Testis (tissue), 3 donors: Measurements from ENCODE around the gene INIP. TPM values are rescaled to one million over a fixed set of nuclear protein-coding genes. Genes with fewer than 3 reads are reported as not detected.
"Not testable (repeated sequence)": the region's sequence is repeated elsewhere in the genome, so short reads cannot be mapped to it uniquely, and the experiment has no call there.

Source experiments
- DNase-seq: peaks from one replicate; pipeline ENCODE4 v3.0.0-alpha.2; 2019
- H3K27ac ChIP-seq, 2 donors: fragments of 200-600 bp; sonication (generic); one replicate each; pipeline ENCODE4 v1.5.1; 2019
- H3K27me3 ChIP-seq: fragments of 200-600 bp; sonication (generic); one replicate; pipeline ENCODE4 v1.5.1; 2019
- H3K36me3 ChIP-seq: fragments of 200-600 bp; sonication (generic); one replicate; pipeline ENCODE4 v1.5.1; 2017; ENCODE audit warnings: low read depth; ENCODE audit errors: missing control alignments
- H3K4me1 ChIP-seq: fragments of 200-600 bp; sonication (generic); one replicate; pipeline ENCODE4 v1.5.1; 2019
- H3K4me3 ChIP-seq, 2 donors: fragments of 200-600 bp; sonication (generic); one replicate each; pipeline ENCODE4 v1.5.1; 2017 to 2019
- H3K9me3 ChIP-seq: fragments of 200-600 bp; sonication (generic); one replicate; pipeline ENCODE4 v1.5.1; 2017
- POLR2A ChIP-seq: fragments of 450-650 bp; IDR thresholded peaks from one replicate; pipeline ENCODE4 v1.6.1; 2017; ENCODE audit warnings: antibody characterized with exemption, mild to moderate bottlenecking, moderate library complexity
- WGBS, 2 donors: methylation state at CpG; one replicate each; pipeline ENCODE4 v1.1.5; 2018; 5-methylcytosine and 5-hydroxymethylcytosine counted together
- intact Hi-C: fragments of 100-400 bp; cut with DNase I; formaldehyde crosslinking; loops from one replicate; pipeline ENCODE4 v1.15.1; 2023; ENCODE audit warnings: low total_unique reads
- polyA plus RNA-seq: library from polyadenylated mRNA; stranded (reverse); fragments of 350-450 nt; fragmentation: Illumina TruSeq; extraction: RNeasy Lipid Tissue Mini Kit (QIAGEN cat#74804); gene quantifications from one replicate; pipeline ENCODE4 v1.2.3, GENCODE V29; 2014; ENCODE audit warnings: low read depth, low replicate concordance; ENCODE audit not compliant: insufficient read depth
- total RNA-seq, 2 donors: library from RNA; depleted of rRNA; stranded (reverse); fragments of >200 nt; gene quantifications; one replicate each; pipeline ENCODE4 v1.2.3, GENCODE V29; 2016
- TF ChIP-seq, protein P1 (sequence below), 3 experiments: fragments of 450-650 bp in 2 of 3; fragments of 200-600 bp in 1 of 3; sonication (generic) in 1 of 3; IDR thresholded peaks; one replicate each; pipeline ENCODE4 v1.5.1; 2016 to 2019; ENCODE audit warnings: antibody characterized with exemption in 3 of 3, mild to moderate bottlenecking in 2 of 3, moderate library complexity in 1 of 3

The INIP gene
- total and polyA plus RNA-seq, 3 donors from 2014 or later: 16.1 to 21.7 (median 18.5) TPM

GRCh38 chr9:112694706-112695555 is 23.0 kb downstream of the INIP start:
- H3K36me3 ChIP-seq: no peaks in the 10 kb centered on the region
- intact Hi-C loops: no loop called here

DNA sequence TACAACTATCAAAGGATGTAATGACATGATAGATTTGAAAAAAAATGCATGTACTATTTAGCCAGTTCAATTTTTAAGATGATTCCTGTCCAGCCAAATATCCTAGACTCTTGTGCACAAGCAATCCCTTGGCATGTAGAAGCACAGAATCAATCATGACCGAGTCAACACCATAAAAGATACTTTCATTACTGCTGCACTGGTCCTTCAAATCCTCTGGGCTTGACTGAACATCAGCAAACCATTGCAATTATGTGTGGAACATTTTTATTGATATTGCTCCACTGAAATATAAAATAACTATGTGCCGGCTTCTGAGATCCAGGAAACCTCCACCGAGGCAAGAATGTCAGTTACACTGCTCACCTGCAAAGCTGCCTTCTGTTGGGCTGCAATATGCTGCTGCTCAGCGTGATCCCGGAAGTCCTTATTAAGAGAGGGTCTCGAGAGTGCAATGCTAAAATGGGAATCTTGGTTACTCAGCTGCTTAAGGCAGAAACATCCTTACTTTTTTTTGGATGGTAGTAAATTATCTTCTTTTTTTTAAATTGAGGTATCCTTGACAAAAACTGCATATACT is 28.7 kb downstream of the INIP start:
- H3K36me3 ChIP-seq: no peaks in the 10 kb centered on the region
- no peak for DNase-seq
- H3K27me3 ChIP-seq: no peaks in the 10 kb centered on the region
- H3K27ac ChIP-seq: no peak overlapping the region
- no peaks in the 10 kb centered on the region for H3K9me3 ChIP-seq
- H3K4me3 ChIP-seq: no peak overlapping the region
- 85 to 86% methylated on average over 6 of the region's 6 CpGs for WGBS, 2 donors
- H3K4me1 ChIP-seq: no peaks in the 10 kb centered on the region
- TF ChIP-seq, protein P1, sequence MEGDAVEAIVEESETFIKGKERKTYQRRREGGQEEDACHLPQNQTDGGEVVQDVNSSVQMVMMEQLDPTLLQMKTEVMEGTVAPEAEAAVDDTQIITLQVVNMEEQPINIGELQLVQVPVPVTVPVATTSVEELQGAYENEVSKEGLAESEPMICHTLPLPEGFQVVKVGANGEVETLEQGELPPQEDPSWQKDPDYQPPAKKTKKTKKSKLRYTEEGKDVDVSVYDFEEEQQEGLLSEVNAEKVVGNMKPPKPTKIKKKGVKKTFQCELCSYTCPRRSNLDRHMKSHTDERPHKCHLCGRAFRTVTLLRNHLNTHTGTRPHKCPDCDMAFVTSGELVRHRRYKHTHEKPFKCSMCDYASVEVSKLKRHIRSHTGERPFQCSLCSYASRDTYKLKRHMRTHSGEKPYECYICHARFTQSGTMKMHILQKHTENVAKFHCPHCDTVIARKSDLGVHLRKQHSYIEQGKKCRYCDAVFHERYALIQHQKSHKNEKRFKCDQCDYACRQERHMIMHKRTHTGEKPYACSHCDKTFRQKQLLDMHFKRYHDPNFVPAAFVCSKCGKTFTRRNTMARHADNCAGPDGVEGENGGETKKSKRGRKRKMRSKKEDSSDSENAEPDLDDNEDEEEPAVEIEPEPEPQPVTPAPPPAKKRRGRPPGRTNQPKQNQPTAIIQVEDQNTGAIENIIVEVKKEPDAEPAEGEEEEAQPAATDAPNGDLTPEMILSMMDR (IDR thresholded peaks at IDR 0.05): no peak
- TF ChIP-seq POLR2A: no peak
- intact Hi-C loops: no loop called here

More at GRCh38 chr9:112694706-112695555, 23.0 kb downstream of the INIP start:
- Histone ChIP-seq H3K4me1 (no peaks in the 10 kb centered on the region), H3K4me3 (no peak overlapping the region), H3K27ac (no peak overlapping the region), H3K27me3 (no peaks in the 10 kb centered on the region), H3K9me3 (no peaks in the 10 kb centered on the region)
- DNase-seq: no peak
- no peak for TF ChIP-seq POLR2A
- TF ChIP-seq, protein P1 (IDR thresholded peaks at IDR 0.05): no peak
- WGBS, 2 donors: 77 to 78% methylated on average over 4 of the region's 4 CpGs

DNA sequence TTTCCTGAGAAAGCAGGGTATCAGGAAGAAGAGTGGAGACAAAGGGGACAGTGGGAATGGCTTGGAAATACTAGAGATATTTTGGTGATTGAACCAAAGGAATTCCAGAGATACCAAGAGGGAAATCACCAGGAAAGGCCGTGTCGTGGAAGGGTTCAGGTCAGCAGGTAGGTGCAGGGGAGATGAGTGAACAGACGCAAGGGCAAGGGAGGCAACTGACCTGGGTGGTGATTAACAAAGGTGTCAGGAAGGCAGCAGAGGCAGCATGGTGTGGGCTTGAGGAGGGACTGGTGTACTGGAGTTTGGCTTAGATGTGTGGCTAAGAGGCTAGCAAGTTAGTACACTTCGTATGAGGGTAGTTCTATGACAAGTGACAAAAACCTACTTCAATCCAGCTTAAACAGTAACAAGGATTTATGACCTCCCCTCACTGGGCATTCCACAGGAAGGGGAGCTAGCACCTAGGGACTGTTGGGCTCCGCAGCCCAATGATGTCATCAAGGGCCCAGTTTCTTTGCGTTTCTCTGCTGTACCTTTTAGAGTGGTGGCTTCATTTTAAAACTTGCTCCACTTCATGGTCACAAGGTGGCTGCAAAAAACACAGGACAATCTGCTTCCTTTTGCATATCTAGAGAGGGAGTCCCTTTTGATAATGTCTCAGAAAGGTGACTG is 37.0 kb downstream of the INIP start:
- Histone ChIP-seq H3K27ac (no peak overlapping the region), H3K27me3 (no peaks in the 10 kb centered on the region), H3K4me3 (no peak overlapping the region), H3K9me3 (no peaks in the 10 kb centered on the region), H3K36me3 (no peaks in the 10 kb centered on the region), H3K4me1 (no peaks in the 10 kb centered on the region)
- DNase-seq: no peak
- WGBS, 2 donors: 74 to 85% methylated on average over 6 of the region's 6 CpGs
- no peak for TF ChIP-seq POLR2A
- TF ChIP-seq, protein P1 (IDR thresholded peaks at IDR 0.05): no peak
- intact Hi-C loops: no loop called here

DNA sequence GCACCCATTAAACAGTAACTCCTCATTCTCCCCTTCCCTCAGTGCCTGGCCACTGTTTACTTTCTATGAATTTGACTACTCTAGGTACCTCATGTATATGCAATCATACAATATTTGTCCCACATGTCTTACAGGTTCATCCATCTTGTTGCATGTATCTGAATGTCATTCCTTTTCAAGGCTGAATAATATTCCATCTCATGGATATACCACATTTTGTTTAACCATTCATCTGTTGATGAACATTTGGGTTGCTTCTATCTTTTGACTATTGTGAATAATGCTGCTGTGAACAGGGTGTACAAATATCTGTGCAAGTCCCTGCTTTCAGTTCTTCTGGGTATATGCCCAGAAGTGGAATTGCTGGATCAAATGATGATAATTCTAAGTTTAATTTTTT is 40.9 kb downstream of the INIP start:
- Histone ChIP-seq H3K4me3 (no peak overlapping the region), H3K27ac (no peak overlapping the region), H3K4me1 (no peaks in the 10 kb centered on the region), H3K27me3 (no peaks in the 10 kb centered on the region), H3K36me3 (no peaks in the 10 kb centered on the region), H3K9me3 (no peaks in the 10 kb centered on the region)
- TF ChIP-seq, protein P1 (IDR thresholded peaks at IDR 0.05): no peak
- TF ChIP-seq POLR2A: no peak
- intact Hi-C loops: no loop called here
- DNase-seq: no peak

DNA sequence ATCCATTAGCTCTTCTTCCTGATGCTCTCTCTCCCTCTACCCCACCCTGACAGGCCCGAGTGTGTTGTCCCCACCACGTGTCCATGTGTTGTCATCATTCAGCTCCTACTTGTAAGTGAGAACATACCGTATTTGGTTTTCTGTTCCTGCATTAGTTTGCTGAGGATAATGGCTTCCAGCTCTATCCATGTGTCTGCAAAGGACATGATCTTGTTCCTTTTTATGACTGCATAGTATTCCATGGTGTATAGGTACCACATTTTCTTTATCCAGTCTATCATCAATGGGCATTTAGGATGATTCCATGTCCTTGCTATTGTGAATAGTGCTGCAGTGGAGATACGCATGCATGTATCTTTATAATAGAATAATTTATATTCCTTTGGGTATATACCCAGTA is 44.7 kb downstream of the INIP start:
- H3K4me1 ChIP-seq, H3K9me3 ChIP-seq, DNase-seq, H3K27me3 ChIP-seq, intact Hi-C loops, H3K4me3 ChIP-seq, H3K36me3 ChIP-seq, H3K27ac ChIP-seq: not testable (repeated sequence)
- 89 to 96% methylated on average over 4 of the region's 4 CpGs for whole genome bisulfite sequencing, 2 donors
